ENCODE measurements around the gene TMC1. TPM values are rescaled to one million over a fixed set of nuclear protein-coding genes. Genes with fewer than 3 reads are reported as not detected.
"Not testable (repeated sequence)": the region's sequence is repeated elsewhere in the genome, so short reads cannot be mapped to it uniquely, and the experiment has no call there.

TMC1 gene
- total RNA-seq, 1 donor from 2014 or later, result not detected

DNA sequence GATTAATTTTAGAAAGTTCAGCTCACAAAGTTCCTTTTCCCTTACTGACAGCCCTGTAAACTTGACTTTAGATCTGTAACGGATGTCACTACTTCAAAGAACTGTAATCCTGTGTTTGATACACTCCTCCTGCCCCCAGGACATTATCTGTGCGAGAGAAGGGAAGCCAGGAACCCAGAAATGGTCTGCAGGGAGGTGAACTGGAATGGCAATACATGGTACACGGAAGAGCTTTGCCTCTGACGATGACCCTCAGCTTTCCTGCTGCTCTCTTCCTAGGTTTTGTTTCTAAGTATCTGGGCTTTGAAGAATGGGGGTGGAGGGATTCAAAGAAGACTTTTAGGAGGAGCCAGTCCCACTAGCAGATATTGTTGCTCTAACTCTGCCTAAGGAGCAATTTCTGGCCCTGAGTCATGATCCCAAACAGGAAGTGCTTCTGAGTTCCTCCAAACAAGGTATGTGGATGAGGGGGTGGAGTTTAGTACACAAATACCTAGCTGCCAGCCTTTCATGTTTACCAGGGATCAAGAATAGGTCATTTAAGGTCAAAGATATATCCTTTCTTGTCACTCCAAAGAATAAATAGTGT lies 43.4 kb upstream of the TMC1 start:
- Mint-ChIP-seq H3K27me3 (ENCODE audit: low read depth) (no peaks in the 10 kb centered on the region), H3K27ac (ENCODE audit: unreplicated experiment) (peak overlapping the region; percentile 28), H3K4me1 (ENCODE audit: low read depth) (peaks cover 48% of the 10 kb centered on the region), H3K36me3 (ENCODE audit: low read depth) (no peaks in the 10 kb centered on the region), H3K9me3 (ENCODE audit: low read depth) (no peaks in the 10 kb centered on the region), H3K4me3 (ENCODE audit: unreplicated experiment) (no peak overlapping the region)
- DNase-seq (ENCODE audit: low spot score), result no peak
- TF ChIP-seq, protein P1, sequence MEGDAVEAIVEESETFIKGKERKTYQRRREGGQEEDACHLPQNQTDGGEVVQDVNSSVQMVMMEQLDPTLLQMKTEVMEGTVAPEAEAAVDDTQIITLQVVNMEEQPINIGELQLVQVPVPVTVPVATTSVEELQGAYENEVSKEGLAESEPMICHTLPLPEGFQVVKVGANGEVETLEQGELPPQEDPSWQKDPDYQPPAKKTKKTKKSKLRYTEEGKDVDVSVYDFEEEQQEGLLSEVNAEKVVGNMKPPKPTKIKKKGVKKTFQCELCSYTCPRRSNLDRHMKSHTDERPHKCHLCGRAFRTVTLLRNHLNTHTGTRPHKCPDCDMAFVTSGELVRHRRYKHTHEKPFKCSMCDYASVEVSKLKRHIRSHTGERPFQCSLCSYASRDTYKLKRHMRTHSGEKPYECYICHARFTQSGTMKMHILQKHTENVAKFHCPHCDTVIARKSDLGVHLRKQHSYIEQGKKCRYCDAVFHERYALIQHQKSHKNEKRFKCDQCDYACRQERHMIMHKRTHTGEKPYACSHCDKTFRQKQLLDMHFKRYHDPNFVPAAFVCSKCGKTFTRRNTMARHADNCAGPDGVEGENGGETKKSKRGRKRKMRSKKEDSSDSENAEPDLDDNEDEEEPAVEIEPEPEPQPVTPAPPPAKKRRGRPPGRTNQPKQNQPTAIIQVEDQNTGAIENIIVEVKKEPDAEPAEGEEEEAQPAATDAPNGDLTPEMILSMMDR (IDR thresholded peaks at IDR 0.05), result no peak

DNA sequence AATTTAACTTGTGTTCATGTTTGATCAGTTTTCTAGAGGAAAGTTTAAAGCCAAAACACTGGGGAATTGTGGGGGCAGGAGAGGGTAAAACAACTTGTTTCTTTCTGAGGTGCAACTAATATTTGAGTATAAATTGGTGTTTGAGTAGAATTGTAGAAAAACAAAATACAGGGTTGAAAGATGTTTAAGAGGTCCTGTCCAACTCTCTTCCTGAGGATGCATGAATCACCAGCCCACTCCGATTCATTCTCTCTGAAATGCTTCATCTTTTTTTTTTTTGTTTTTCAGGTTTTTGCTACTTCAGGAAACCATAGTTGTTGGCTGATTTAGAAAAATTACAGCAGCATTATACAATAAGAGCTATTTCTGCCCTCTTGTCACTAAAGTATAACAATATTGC lies 42.4 kb upstream of the TMC1 start:
- TF ChIP-seq, protein P1 (IDR thresholded peaks at IDR 0.05), result no peak
- Mint-ChIP-seq H3K27ac (ENCODE audit: unreplicated experiment) (no peak overlapping the region), H3K9me3 (ENCODE audit: low read depth) (no peaks in the 10 kb centered on the region), H3K27me3 (ENCODE audit: low read depth) (no peaks in the 10 kb centered on the region), H3K4me1 (ENCODE audit: low read depth) (peaks cover 40% of the 10 kb centered on the region), H3K4me3 (ENCODE audit: unreplicated experiment) (no peak overlapping the region), H3K36me3 (ENCODE audit: low read depth) (no peaks in the 10 kb centered on the region)
- no peak for DNase-seq (ENCODE audit: low spot score)

DNA sequence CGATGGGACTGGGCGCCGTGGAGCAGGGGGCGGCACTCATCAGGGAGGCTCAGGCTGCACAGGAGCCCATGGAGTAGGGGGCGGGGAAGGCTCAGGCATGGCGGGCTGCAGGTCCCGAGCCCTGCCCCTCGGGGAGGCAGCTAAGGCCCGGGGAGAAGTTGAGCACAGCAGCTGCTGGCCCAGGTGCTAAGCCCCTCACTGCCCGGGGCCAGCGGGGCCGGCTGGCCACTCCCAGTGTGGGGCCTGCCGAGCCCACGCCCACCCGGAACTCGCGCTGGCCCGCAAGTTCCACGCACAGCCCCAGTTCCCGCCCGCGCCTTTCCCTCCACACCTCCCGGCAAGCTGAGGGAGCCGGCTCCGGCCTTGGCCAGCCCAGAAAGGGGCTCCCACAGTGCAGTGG lies 41.1 kb upstream of the TMC1 start:
- not testable (repeated sequence) for DNase-seq (ENCODE audit: low spot score); H3K9me3 Mint-ChIP-seq (ENCODE audit: low read depth); H3K27ac Mint-ChIP-seq (ENCODE audit: unreplicated experiment); H3K4me3 Mint-ChIP-seq (ENCODE audit: unreplicated experiment); H3K36me3 Mint-ChIP-seq (ENCODE audit: low read depth); H3K27me3 Mint-ChIP-seq (ENCODE audit: low read depth)
- peaks cover 29% of the 10 kb centered on the region for H3K4me1 Mint-ChIP-seq (ENCODE audit: low read depth)

DNA sequence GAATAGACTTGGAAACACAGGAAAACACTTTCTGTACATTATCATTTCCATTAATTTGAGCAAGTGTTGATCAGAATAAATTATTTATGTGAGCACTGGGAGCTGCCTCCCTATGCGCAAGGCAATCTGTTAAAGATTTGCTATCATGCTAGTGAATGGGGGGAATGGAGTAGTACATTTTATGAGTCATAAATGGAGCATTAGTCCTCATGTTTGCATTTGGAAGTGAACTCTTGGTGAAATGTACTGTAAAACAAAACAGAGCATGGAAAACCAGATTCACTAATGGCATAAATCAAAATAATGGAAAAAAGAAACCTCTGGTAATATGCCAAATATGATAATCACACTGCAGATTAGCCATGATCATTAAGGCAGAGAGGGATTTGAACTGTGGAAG lies 40.5 kb upstream of the TMC1 start:
- H3K27me3 Mint-ChIP-seq (ENCODE audit: low read depth), result no peaks in the 10 kb centered on the region
- DNase-seq (ENCODE audit: low spot score), result no peak
- TF ChIP-seq, protein P1 (IDR thresholded peaks at IDR 0.05), result no peak
- no peak overlapping the region for H3K4me3 Mint-ChIP-seq (ENCODE audit: unreplicated experiment)
- peak overlapping the region; percentile 30 for H3K27ac Mint-ChIP-seq (ENCODE audit: unreplicated experiment)
- H3K36me3 Mint-ChIP-seq (ENCODE audit: low read depth), result no peaks in the 10 kb centered on the region
- peaks cover 29% of the 10 kb centered on the region for H3K4me1 Mint-ChIP-seq (ENCODE audit: low read depth)
- no peaks in the 10 kb centered on the region for H3K9me3 Mint-ChIP-seq (ENCODE audit: low read depth)

DNA sequence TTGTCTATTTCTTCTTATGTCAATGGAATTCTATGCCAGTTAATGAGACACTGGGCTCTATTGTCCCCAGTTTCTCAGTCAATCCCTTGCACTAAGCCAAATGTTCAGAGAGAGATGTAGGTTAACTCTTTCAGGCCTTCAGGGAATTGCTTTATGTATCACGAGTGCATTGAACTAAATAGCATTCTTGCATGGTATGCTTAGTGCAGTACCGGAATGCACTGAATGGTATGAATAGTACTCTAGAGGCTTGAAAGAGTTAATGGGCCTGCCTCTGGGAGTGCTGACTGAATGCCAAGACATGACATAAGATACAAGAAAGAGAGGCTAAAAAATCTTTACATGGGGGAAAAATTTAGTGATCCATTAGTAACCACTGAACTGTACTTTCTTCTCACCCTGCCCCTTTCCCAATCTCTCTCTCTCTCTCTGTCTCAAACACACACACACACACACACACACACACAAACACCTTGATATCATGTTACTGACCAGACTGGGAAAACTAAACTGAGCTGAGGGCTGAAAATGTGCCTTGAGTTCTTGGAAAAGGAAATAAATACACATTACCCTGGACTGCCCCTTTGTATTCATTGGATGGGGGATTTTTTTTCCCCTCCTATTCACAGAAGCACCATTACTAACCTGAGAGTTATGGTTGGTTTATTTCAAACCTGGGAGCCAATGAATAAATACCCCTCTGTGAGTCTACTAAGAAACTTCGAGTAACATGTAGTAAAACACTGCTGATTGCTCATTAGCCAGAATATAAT lies 35.4 kb upstream of the TMC1 start:
- H3K27ac Mint-ChIP-seq (ENCODE audit: unreplicated experiment), result no peak overlapping the region
- no peaks in the 10 kb centered on the region for H3K27me3 Mint-ChIP-seq (ENCODE audit: low read depth)
- peaks cover 5% of the 10 kb centered on the region for H3K4me1 Mint-ChIP-seq (ENCODE audit: low read depth)
- no peak overlapping the region for H3K4me3 Mint-ChIP-seq (ENCODE audit: unreplicated experiment)
- H3K9me3 Mint-ChIP-seq (ENCODE audit: low read depth), result no peaks in the 10 kb centered on the region
- DNase-seq (ENCODE audit: low spot score), result no peak
- TF ChIP-seq, protein P1 (IDR thresholded peaks at IDR 0.05), result no peak
- no peaks in the 10 kb centered on the region for H3K36me3 Mint-ChIP-seq (ENCODE audit: low read depth)

DNA sequence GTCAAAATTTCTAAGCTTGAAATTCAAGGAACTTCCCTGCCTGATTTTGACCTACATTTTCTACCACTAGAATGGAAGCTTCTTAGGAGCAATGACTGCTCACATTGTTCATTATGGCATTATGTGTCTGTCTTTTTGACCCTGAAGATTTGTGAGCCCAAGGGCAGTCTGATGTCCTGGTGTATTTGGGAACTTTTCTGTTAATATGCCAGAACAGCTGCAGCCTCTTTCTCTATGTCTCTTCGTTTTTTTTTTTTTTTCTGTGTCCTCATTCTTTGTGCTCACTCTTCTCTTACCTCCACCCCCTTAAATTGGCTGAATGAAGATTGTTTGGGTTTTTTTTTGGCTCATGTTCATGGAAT lies 34.8 kb upstream of the TMC1 start:
- Mint-ChIP-seq H3K27me3 (ENCODE audit: low read depth) (no peaks in the 10 kb centered on the region), H3K27ac (ENCODE audit: unreplicated experiment) (no peak overlapping the region), H3K36me3 (ENCODE audit: low read depth) (no peaks in the 10 kb centered on the region), H3K4me1 (ENCODE audit: low read depth) (no peaks in the 10 kb centered on the region), H3K9me3 (ENCODE audit: low read depth) (no peaks in the 10 kb centered on the region), H3K4me3 (ENCODE audit: unreplicated experiment) (no peak overlapping the region)
- no peak for DNase-seq (ENCODE audit: low spot score)
- TF ChIP-seq, protein P1 (IDR thresholded peaks at IDR 0.05), result no peak

DNA sequence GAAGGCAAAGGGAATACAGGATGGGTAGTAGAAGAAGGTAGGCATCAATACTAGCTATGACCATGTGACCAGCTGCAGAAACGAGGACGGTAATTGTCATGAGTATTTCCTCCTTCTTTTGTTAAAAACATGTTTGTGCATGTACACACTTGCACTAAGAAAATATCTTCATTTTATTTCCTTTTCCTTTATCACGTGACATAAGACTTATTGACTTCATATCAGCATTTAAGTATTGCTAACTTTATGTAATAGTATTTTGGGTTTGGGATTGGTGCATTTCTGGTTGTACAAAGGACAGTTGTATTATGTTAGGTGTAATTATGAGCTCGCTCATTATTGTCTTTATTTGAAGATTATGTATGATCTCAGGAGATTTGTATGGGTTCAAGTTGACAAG lies 33.7 kb upstream of the TMC1 start:
- not testable (repeated sequence) for H3K27ac Mint-ChIP-seq (ENCODE audit: unreplicated experiment); H3K4me3 Mint-ChIP-seq (ENCODE audit: unreplicated experiment); DNase-seq (ENCODE audit: low spot score); H3K9me3 Mint-ChIP-seq (ENCODE audit: low read depth); H3K4me1 Mint-ChIP-seq (ENCODE audit: low read depth); H3K27me3 Mint-ChIP-seq (ENCODE audit: low read depth); H3K36me3 Mint-ChIP-seq (ENCODE audit: low read depth)

All from chondrocyte (in vitro differentiated cells).